ENCODE measurements around the gene MEN1.
"Not testable (repeated sequence)": the region's sequence is repeated elsewhere in the genome, so short reads cannot be mapped to it uniquely, and the experiment has no call there.

Gene MEN1

DNA sequence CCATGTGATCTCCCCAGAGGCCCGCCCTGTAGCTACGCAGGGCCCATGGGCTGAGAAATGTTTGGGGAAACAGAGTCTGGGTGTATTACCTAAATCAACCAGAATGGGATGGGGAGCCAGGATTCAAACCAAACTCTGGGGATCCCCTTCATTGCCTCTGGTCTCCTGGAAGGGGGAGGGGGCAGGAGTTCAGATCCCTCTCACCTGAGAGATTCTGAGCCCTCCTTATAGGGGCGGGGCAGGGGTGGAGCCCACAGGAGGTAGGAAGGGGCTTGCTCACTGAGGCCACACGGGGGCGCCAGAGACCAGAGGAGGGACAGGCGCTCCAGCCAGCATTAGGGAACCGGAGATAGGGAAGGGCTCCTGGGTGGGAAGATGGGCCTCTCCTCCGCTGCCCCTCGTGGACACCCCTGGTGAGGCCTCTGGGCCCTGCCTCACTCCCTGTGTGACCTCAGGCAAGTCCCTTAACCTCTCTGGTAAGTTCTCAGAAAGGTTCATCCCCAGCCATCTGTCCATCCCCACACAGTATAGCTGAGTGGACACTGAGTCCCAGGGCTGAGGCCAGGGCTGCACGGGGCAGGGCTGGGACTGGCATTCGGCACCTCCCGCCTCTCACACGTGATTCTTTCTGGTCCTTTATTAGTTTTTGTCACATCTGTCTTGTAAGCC lies 36.8 kb upstream of the MEN1 start:
- peak; percentile 69 to 85 for DNase-seq (ENCODE audit: extremely low read depth in 1 of 2, low read depth in 1 of 2)

DNA sequence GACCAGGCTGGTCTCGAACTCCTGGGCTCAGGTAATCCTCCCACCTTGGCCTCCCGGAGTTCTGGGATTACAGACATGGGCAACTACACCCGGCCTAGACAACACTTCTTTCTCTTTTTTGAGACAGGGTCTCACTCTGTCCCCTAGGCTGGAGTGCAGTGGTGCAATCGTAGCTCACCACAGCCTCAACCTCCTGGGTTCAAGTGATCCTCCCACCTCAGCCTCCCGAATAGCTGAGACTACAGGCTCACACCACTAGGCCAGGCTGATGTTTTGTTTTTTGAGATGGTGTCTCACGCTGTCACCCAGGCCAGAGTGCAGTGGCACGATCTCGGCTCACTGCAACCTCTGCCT lies 35.4 kb upstream of the MEN1 start:
- DNase-seq (ENCODE audit: extremely low read depth in 1 of 2, low read depth in 1 of 2), result not testable (repeated sequence)

DNA sequence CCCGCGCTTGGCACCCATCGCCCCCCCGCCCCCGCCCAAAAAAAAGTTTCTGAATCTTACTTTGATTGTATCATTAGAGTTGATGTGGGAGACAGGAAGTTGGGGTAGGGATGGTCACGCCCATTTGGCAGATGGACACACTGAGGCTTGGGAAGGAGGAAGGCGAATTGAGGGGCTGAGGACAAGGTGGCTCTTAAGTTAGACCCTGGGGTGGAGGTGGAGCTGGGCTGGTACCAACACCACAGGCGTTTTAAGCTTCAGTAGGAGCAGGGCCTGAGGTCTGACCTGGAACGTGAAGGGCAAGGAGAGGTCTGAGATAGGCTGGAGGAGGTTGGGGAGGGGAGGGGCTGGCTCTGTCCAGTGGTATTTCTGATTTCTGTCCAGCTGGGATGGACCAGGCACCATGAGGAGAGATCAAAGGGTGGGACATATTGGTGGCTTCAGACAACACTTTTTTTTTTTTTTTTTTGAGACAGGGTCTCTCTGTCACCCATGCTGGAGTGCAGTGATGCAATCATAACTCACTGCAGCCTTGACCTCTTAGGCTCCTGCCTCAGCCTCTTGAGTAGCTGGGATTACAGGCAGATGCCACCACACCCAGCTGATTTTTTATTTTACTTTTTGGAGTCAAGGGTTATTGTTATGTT lies 34.9 kb upstream of the MEN1 start:
- no peak for DNase-seq (ENCODE audit: extremely low read depth in 1 of 2, low read depth in 1 of 2)

DNA sequence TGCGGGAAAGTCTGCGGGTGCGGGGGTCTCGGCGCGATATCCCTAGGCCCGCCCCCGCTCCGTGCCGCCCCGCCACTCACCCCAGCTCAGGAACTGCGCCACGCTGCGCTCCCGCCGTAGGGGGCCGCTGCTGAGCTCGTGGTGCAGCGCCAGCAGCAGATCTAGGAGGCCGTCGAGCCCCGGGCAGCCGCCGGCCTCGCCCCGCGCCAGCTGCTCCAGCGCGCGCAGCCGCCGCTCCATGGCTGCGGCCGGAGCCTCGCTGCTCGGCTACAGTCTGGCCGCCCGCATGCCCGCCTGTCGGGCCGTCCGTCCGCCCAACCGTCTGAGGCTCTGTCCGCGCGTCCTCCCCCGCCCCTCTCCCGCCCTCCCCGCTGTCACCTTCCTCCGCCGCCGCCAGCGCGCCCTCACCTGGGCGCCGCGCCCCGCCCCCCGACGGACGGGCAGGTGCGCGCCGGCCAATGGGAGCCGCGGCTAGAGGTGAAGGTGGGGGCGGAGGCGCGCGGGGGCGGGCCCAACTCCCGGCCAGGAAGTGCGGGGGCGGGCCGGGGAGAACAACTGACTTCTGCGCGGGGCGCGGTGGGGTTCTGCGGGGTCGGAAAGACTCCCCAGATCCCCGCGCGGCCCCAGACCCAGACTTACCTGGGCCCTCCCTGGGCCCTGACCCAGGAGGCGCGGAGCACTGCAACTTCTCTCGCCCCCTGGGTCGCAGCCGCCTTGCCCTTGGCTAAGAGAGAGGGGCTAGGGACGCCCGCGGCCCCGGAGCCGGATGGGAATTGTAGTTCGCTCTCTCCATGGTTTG lies 34.2 kb upstream of the MEN1 start, which contains the start of gene CDC42BPG:
Gene CDC42BPG (minus strand): TSS at position 324 of the 799 bp plus-strand sequence. CDS start 84 bp downstream, at position 240.
- DNase-seq (ENCODE audit: extremely low read depth in 1 of 2, low read depth in 1 of 2), result peak in 1 of 2 donors; percentile 35

DNA sequence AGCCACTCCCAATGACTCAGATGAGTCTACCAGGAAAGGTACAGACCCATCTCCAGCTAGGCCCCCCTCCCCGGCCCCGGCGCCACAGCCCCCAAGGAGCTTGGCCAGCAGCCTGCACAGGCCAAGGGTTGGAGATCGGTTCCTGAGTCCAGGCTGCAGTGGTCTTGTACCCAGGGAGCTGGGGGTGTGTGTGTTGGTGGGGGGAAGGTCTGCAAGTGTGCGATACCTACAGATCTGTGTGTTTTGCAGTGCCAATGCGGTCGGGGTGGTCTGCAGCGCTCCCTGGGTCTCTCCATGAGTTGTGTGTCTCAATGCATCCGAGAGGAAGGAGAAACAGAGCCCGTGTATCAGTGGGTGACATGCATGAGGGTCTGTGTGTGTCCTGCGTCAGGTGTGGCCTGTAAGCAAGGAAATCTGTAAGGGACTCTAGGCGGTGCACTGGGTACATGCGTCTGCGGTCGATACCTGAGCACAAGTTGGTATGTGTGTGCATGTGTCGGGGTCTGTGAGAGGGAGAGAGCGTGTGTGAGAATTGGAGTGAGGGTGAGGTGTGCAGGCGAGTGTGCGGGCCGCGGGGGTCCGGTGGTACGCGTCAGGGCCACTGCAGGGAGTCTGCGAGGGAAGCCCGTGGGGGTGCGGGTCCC lies 33.5 kb upstream of the MEN1 start:
- DNase-seq (ENCODE audit: extremely low read depth in 1 of 2, low read depth in 1 of 2), result no peak

DNA sequence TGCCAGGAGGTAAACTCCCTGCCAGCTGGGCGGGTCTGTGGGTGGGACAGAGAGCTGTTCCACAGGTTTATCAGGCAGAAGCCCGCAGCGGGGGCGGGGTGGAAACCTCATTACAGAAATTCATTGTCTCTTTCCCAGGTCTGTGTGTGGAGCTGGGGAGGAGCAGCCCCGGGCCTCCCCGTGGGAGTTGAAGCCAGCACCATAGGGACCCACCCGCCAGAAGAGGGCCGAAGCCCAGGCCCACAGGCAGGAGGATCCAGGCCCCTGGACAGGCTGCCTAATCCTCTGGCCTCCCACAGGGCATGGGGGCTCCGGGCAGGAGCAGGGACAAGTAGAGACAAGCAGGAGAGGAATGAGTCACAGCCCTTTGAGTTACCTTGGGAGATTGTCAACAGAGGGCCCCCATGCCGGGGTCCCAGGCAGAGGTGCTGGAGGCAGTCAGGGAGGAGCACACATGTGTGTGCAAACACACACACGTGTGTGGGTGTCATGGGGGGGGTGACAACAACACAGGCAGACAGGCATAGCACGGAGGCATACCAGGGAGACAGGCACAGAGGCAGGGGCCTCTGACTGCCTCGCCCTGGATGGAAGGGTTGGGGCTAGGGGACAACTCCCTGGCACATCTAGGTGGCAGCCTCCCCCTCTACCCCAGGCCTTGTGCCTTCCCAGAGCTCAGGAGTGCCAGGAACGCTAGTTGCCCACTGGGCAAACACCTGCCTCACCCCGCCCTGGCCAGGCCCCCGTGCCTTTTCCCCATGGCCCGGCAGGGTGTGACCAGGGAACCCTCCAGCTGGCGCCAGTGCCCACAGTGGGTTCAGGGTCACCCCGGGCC lies 32.7 kb upstream of the MEN1 start:
- DNase-seq (ENCODE audit: extremely low read depth in 1 of 2, low read depth in 1 of 2), result no peak

DNA sequence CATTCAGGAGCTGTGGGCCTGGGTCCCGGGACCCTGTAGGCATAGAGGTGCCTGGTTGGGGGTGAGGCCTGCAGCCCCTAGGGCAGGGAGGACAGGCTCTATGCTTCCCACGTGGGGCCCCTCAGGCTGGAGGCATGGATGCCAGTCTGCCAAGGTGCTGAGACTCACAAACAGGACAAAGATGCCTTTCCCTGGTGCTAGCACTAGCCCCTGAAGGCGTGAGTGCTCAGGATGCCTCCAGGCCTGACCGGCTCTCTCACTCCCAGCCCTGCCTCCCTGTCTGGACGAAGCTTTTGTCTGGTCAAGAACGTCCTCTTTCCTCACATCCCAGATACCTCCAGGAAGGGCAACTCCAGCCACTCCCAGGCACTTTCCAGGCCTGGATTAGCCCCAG lies 32.0 kb upstream of the MEN1 start:
- DNase-seq (ENCODE audit: extremely low read depth in 1 of 2, low read depth in 1 of 2), result no peak

DNA sequence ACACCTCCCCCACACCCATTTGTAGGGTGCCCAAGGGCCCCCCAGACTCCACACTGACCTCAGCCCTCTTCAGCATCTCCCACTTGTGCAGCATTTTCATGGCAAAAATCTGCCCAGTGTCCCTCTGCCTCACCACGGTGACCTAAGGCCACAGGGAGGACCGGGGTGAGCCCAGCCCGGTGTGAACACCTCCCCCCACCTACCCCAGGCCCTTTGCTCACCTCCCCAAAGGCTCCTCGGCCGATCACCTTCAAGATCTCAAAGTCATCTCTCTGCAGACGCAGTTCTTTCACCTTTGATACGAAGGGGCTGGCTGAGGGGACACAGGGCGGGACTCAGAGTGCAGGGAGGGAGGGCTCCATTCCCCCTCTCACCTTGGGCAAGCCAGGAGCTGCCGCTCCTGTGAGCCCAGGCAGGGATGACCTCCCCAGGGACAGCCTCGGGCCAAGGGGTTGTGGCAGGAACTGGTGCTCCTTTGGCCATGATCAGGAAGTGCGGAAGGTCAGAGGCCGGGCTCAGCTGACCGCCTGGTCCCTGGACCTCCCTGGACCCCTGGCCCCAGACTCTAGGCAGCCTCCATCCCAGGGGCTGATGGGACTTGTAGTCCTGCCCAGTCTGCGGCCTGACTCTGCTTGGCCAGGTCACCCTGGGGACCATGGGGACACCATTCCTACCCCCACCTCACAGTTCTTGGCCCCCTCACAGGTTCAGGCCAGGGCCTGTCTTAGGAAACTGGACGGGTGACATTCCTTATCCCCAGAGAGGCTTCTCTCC lies 31.4 kb upstream of the MEN1 start:
- DNase-seq (ENCODE audit: extremely low read depth in 1 of 2, low read depth in 1 of 2), result no peak

DNA sequence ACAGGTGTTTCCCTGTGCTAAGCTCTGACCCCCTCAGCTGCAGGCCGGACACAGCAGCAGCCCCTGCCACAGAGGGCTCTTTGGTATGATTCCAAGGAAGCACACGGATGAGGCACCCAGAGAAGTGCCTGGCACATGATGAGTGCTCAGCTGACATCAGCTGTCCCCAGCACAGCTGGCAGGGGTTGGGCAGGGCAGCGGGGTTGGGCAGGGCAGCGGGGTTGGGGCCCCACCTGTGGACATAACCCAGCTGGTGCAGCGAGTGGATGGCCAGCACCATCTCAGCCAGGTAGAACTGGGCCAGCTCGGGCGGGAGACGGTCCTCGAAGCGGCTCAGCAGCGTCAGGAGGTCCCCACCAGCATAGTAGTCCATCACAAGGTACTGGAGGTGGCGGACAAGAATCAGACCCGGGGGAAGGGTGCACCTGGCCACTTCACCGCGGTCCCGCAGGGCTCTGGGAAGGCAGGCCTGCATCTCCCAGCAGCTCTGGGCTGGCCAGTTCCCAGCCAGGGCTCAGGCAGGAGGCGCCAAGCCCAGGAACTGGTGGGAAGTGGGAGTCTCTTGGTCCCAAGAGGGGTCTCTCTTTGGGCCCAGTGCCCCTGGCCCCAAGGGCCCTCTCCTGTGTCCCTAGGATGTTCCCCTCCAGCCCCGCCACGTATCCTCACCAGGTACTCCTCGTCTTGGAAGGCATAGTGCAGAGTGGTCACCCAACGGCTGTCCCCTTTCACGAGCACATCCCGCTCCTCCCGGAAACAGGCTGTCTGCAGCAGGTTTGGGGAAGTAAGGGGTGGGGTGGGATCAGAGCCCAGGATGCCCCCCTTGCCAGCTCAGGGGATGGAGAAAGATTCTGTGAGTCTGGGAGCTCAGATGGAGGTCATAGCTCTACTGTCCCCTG lies 29.8 kb upstream of the MEN1 start:
- DNase-seq (ENCODE audit: extremely low read depth in 1 of 2, low read depth in 1 of 2), result no peak

DNA sequence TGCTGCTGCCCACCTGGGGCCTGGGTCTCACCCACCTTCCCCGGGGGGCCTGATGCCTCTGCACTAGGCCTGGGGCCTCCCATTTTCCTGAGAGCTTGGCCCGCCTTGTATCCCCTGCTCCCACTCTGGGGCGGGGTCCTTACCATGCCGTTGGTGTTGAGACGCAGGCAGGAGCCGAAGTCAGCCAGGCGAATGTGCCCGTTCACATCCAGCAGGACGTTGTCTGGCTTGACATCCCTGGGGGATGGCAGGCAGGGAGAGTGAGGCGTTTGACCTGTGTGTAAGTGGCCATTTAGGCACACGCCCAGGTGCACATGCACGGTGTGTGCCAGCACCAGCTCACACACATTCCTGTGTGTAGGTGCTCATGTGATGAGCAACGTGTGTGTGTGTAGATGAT lies 29.0 kb upstream of the MEN1 start:
- no peak for DNase-seq (ENCODE audit: extremely low read depth in 1 of 2, low read depth in 1 of 2)

DNA sequence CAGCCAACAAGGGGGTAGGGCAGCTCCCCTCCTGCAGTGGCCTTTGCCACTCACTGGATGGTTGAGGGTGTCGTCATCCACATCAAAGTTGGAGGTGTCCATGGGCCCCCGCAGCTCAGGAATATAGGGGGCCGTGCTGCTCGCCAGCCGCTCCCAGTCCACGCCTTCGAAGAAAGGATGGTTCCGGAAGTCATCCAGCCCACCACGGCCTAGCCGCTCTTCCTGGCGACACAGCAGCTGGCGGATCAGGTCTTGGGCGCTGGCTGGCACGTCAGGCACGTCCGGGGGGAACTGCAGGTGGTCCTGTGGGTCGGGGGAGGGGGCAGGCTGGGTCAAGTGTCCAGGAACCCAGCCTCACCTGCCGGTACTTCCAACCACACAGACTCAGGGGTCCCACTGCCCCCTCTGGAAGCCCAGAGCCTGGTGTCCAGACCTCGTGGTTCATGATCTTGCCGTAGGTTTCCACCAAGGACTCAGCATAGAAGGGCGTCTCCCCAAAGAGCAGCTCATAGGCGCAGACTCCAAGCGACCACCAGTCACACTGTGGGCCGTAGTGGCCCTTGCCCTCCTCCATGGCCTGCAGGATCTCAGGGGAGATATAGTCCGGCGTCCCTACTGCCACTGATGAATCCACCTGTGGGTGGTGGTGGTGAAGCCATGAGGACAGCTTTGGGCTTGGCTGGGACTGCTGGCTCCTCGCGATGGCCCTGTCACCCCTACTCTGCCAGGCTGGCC lies 28.4 kb upstream of the MEN1 start:
- no peak for DNase-seq (ENCODE audit: extremely low read depth in 1 of 2, low read depth in 1 of 2)

DNA sequence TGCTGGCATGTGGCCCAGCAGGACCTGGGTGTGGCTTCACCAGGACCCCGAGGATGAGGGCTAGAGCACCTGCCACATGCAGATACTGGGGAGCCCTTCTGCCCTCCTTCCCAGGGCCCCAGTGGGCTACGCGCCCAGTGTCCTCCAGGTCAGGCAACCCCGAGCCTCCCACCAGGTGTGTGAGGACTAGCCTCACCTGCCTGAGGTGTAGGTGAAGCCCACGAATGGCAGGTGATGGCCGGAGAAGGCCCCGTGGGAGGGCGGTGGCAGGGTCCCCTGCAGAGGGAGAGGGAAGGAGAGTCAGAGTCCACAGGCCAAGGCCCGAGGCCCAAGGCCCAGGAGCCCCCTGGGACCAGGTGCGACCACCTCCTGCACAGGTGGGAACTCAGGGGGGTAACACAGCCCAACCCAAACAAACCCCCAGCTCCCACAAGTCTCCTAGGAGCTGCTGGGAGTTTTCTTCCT lies 27.6 kb upstream of the MEN1 start:
- DNase-seq (ENCODE audit: extremely low read depth in 1 of 2, low read depth in 1 of 2), result no peak

DNA sequence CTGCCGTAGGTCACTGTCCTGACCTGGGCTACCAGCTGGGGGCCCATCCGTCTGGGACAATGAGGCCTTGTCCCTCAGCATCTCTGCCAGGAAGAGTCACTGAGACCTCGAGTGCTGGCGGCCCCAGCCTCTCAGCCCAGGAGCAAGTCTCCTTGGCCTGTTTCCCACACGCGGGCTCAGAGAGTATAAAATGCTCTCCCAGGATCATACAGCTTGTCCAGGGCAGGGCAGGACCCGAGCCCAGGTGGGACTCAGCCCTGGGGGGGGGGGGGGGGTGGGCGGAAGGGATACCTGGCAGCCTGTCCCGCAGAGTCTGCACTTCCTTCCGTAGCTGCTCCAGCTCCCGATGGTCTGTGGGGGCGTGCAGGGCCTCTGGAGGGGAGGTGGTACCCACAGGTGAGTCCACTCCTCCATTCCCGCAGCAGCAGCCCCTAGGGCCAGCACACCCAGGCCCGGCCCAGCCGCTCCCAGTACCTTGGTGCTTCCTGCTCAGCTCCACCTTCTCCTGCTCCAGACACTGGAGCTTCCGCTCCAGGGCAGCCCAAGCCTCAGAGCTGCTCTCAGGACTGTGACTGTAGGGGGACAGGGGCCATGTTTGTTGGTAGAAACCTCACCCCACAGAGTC lies 26.2 kb upstream of the MEN1 start:
- DNase-seq (ENCODE audit: extremely low read depth in 1 of 2, low read depth in 1 of 2), result no peak

DNA sequence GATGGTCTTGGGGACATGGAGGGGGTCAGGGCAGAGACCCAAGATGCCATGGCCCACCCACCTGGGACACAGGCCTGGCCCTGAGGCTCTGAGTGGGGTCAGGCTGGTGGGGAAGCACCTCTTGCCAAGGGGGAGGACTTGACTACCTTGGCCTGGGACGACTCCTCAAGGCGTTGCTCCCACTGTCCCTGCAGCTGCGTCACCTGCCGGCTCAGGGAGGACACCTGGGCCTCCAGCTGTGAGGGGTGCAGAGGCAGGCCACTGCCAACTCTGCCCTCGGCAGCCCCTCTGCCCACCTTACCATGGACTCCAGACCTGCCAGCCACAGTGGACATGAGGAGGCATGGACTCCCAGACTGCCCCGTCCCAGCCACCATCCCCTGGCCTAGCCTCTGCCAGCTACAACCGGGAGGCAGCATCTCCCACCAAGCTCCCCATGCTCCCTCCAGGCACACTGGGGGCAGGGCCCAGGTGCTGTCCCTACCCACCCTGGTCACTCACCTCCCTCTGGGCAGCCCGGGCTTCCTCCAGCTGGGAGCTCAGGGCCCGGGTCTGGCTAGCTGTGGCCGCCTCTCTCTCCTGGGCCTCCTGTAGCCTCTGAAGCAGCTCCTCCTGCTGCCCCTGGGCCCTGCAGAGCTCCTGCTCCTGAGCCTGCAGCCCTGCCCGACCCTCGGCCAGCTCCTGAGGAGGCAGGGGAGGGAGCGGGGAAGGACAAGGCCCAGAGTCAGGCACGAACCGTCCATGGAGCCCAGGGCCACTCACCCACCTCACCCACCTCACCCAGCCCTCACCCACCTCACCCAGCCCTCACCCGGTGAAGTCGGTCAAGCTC lies 25.5 kb upstream of the MEN1 start:
- no peak for DNase-seq (ENCODE audit: extremely low read depth in 1 of 2, low read depth in 1 of 2)

DNA sequence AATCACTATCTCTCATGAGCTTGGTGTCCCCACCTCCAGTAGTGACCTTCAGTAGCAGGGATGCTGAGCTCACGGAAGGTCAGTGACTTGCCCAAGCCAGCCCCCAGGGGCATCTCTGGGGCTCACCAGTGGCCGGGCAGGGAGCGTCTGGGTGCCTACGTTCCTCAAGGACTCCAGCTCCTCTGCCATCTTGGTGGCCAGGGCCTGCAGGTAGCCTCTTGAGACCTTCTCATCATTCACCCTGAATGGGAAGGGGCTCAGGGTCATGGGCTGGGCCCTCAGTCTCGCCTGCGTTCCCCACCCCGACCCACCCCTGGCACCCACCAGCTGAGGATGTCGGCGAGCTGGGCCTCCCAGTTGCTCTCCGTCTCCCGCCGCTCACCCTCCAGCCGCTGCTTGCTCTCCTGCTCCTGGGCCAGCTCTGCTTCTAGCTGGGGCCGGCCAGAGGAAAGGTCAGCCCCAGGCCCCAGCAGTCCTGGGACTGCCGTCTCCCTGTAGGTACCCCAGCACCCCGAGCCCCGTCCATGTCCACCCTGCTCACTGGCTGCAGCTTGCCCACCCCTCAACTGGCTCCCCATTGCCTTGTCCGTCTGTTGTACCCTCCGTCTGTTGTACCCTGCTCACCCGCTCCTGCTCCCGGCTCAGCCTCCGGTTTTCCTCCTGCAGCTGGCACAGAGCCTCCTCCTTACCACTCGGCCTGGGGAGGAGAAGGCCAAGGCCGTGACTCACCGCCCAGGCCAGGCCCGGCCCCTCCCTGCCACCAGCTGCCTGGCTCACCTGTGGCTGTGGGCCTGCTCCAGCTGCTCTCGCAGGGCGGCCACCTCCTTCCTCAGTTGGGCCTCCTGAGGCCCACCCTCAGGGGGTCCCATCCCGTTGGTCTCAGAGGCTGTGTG lies 24.6 kb upstream of the MEN1 start:
- no peak for DNase-seq (ENCODE audit: extremely low read depth in 1 of 2, low read depth in 1 of 2)

All from stimulated activated CD8-positive, alpha-beta memory T cell treated with anti-CD3 and anti-CD28 coated beads, Interleukin-7, amount 100 ng/mL, for 48 hours (primary cell).